NCI-H446 treated with DMSO at 0.1 percent for 48 hours (cell line): ENCODE results near the gene UQCC5.

Source experiments
- DNase-seq: peaks from one replicate; lab custom pipeline; 2025; lab: John Stamatoyannopoulos, UW

The UQCC5 gene

GRCh38 chr3:52534281-52535183 lies 1.9 kb upstream of the UQCC5 start:
- no peak for DNase-seq

- DNase-seq: no peak
Observed at GRCh38 chr3:52535411-52536111, 844 bp upstream of the UQCC5 start.

- no peak for DNase-seq
Observed at GRCh38 chr3:52536112-52536368, 365 bp upstream of the UQCC5 start.

GRCh38 chr3:52537165-52537620 lies 788 bp downstream of the UQCC5 start:
- no peak for DNase-seq

GRCh38 chr3:52537726-52538421 lies 1.5 kb downstream of the UQCC5 start:
- no peak for DNase-seq

- no peak for DNase-seq
Observed at GRCh38 chr3:52539010-52539653, 2.7 kb downstream of the UQCC5 start.

- DNase-seq: no peak
Observed at GRCh38 chr3:52541050-52541449, 4.6 kb downstream of the UQCC5 start.

GRCh38 chr3:52544937-52545336 lies 8.5 kb downstream of the UQCC5 start:
- DNase-seq: no peak

GRCh38 chr3:52546111-52546901 lies 9.9 kb downstream of the UQCC5 start:
- no peak for DNase-seq

GRCh38 chr3:52547143-52547542 lies 10.7 kb downstream of the UQCC5 start:
- DNase-seq: no peak

- DNase-seq: no peak
Observed at GRCh38 chr3:52551118-52551517, 14.7 kb downstream of the UQCC5 start.

- DNase-seq: no peak
Observed at GRCh38 chr3:52552089-52552488, 15.7 kb downstream of the UQCC5 start.

GRCh38 chr3:52554026-52554755 lies 17.8 kb downstream of the UQCC5 start:
- DNase-seq: no peak

- no peak for DNase-seq
Observed at GRCh38 chr3:52555056-52555455, 18.7 kb downstream of the UQCC5 start.

- no peak for DNase-seq
Observed at GRCh38 chr3:52557011-52557960, 20.9 kb downstream of the UQCC5 start.

GRCh38 chr3:52558436-52558835 lies 22.0 kb downstream of the UQCC5 start:
- DNase-seq: no peak

- DNase-seq: no peak
Observed at GRCh38 chr3:52561028-52561747, 24.8 kb downstream of the UQCC5 start.

- DNase-seq: no peak
Observed at GRCh38 chr3:52563984-52564383, 27.6 kb downstream of the UQCC5 start.

GRCh38 chr3:52568069-52568468 lies 31.7 kb downstream of the UQCC5 start:
- DNase-seq: no peak
